Endodermal cell (in vitro differentiated cells): ENCODE results near the gene COL18A1. TPM values are rescaled to one million over a fixed set of nuclear protein-coding genes. Genes with fewer than 3 reads are reported as not detected.
A peak's percentile ranks its signal among the peaks of the same experiment; 100 is the strongest.

Experiments
- DNase-seq: peaks from one replicate; pipeline ENCODE4 v3.0.0-alpha.2; 2017
- H3K27ac ChIP-seq: 2 replicates; pipeline ENCODE4 v1.5.1; 2013; ENCODE audit warnings: mild to moderate bottlenecking, low read depth, low read length, moderate library complexity
- H3K27me3 ChIP-seq: 2 replicates; pipeline ENCODE4 v1.6.1; 2013; ENCODE audit warnings: mild to moderate bottlenecking, low read length, moderate library complexity; ENCODE audit not compliant: insufficient read depth, control insufficient read depth, poor library complexity, severe bottlenecking
- H3K36me3 ChIP-seq: 2 replicates; pipeline ENCODE4 v1.7.0; 2013; ENCODE audit warnings: mild to moderate bottlenecking, low read length, moderate library complexity; ENCODE audit not compliant: control insufficient read depth, insufficient read depth
- H3K4me1 ChIP-seq: one replicate; pipeline ENCODE4 v1.7.0; 2013; ENCODE audit warnings: low read length; ENCODE audit not compliant: control insufficient read depth, insufficient read depth
- H3K4me3 ChIP-seq: 2 replicates; pipeline ENCODE4 v1.5.1; 2013; ENCODE audit warnings: mild to moderate bottlenecking, low read length, moderate library complexity
- H3K9ac ChIP-seq: 2 replicates; pipeline ENCODE4 v1.6.1; 2013; ENCODE audit warnings: mild to moderate bottlenecking, low read length, moderate library complexity; ENCODE audit not compliant: poor library complexity, severe bottlenecking; ENCODE audit errors: extremely low read depth
- H3K9me3 ChIP-seq: 2 replicates; pipeline ENCODE4 v1.6.1; 2013; ENCODE audit warnings: mild to moderate bottlenecking, low read length, moderate library complexity; ENCODE audit not compliant: control insufficient read depth
- H3K27ac Mint-ChIP-seq: 2 replicates; pipeline ENCODE4 v1.8.0; 2020; ENCODE audit warnings: mixed read lengths
- H3K27me3 Mint-ChIP-seq: 2 replicates; pipeline ENCODE4 v1.8.0; 2021; ENCODE audit warnings: mild to moderate bottlenecking, mixed read lengths; ENCODE audit not compliant: insufficient read depth
- H3K36me3 Mint-ChIP-seq: 2 replicates; pipeline ENCODE4 v1.8.0; 2020; ENCODE audit warnings: low read depth, mixed read lengths
- H3K4me1 Mint-ChIP-seq: 2 replicates; pipeline ENCODE4 v1.8.0; 2020; ENCODE audit warnings: mixed read lengths
- H3K4me3 Mint-ChIP-seq: 2 replicates; pipeline ENCODE4 v1.8.0; 2020; ENCODE audit warnings: mild to moderate bottlenecking, moderate library complexity, mixed read lengths
- H3K9me3 Mint-ChIP-seq: 2 replicates; pipeline ENCODE4 v1.8.0; 2020; ENCODE audit warnings: mild to moderate bottlenecking, mixed read lengths
- CTCF ChIP-seq: fragments of 200-600 bp; sonication (generic); conservative IDR thresholded peaks from 2 replicates; pipeline ENCODE4 v1.5.0; 2021; ENCODE audit warnings: antibody characterized with exemption, mild to moderate bottlenecking
- WGBS, 2 experiments: methylation state at CpG; one replicate each; pipeline versions ENCODE4 v1.1.5 to v1.1.7; 2013; ENCODE audit warnings: missing lambda C conversion rate in 2 of 2, mixed read lengths in 1 of 2; ENCODE audit not compliant: insufficient coverage in 1 of 2, insufficient read length in 1 of 2; 5-methylcytosine and 5-hydroxymethylcytosine counted together
- total RNA-seq, 2 donors: library from RNA; stranded (reverse); fragmentation: NEBNext Ultra II Directional in 1 of 2; extraction: Animal tissue kit (Norgen Biotek cat#: 25700) in 1 of 2; gene quantifications; 2 replicates in 1 of 2; 3 replicates in 1 of 2; pipeline ENCODE4 v1.2.1, GENCODE V29; 2021

COL18A1 gene
- total RNA-seq, 2 donors from 2014 or later, result 332 to 398 TPM

DNA sequence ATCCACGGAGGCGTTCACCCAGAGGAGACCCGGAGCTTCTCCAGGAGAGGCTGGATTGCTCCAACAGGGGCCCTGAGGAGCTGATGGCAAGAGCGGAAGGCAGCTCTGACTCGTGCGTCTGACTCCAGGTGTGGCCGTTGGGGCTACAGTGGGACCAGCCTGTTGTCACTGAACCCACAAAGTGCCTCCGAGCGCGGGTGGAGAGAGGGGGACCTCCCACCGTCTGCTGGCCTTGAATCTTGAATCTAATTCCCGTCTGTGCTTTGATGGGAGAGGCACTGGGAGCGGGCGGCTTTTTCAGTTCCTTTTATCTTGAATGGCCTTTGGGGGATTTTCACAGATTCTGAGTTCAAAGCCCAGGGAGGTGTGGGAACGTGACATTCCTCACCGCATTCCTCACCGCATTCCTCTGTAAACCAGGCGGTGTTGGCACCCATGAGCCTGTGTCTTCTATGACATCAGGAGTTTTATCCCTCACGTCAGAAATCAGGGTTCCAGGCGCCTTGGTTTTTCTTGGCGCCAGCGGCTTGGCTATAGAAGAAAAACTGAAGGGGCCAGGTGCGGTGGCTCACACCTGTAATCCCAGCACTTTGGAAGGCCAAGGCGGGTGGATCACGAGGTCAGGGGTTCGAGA is 39.2 kb upstream of the COL18A1 start:
- 59 to 66% methylated on average over 14 to 26 of the region's 26 CpGs for WGBS, 2 experiments
- Histone ChIP-seq H3K27ac (peak overlapping the region; percentile 63), H3K36me3 (no peaks in the 10 kb centered on the region), H3K9ac (peak overlapping the region; percentile 69), H3K27me3 (no peaks in the 10 kb centered on the region), H3K9me3 (no peaks in the 10 kb centered on the region), H3K4me1 (peaks cover 26% of the 10 kb centered on the region), H3K4me3 (no peak overlapping the region)
- Mint-ChIP-seq H3K4me3 (peak overlapping the region; percentile 17), H3K36me3 (no peaks in the 10 kb centered on the region), H3K4me1 (peaks cover 51% of the 10 kb centered on the region), H3K9me3 (no peaks in the 10 kb centered on the region), H3K27me3 (no peaks in the 10 kb centered on the region), H3K27ac (peak overlapping the region; percentile 96)
- DNase-seq, result peak; percentile 90
- no peak for TF ChIP-seq CTCF

DNA sequence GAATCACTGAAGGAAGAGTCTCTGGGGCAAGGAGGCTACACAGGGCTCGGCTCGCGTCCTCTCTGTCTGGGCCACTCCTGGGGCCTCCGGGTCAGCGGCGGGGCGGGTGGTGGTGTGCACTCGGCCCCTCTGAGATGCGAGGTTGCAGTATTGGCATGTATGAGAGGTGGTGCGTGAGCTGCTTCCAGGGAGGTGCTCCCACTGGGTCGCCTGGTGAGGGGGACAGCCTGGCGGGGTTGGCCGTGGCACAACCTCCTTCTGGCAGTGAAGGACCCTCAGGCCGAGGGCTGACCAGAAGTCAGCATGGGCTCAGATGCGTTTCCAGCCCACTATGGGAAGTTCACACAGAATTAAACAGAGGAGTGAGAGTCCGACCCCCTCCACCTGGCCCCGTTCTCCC is 38.5 kb upstream of the COL18A1 start:
- TF ChIP-seq CTCF, result no peak
- no peak for DNase-seq
- Mint-ChIP-seq H3K4me1 (peaks cover 46% of the 10 kb centered on the region), H3K36me3 (no peaks in the 10 kb centered on the region), H3K4me3 (peak overlapping the region; percentile 17), H3K9me3 (no peaks in the 10 kb centered on the region), H3K27ac (peak overlapping the region; percentile 96), H3K27me3 (no peaks in the 10 kb centered on the region)
- Histone ChIP-seq H3K4me1 (peaks cover 24% of the 10 kb centered on the region), H3K27ac (no peak overlapping the region), H3K9ac (peak overlapping the region; percentile 69), H3K27me3 (no peaks in the 10 kb centered on the region), H3K4me3 (no peak overlapping the region), H3K36me3 (no peaks in the 10 kb centered on the region), H3K9me3 (no peaks in the 10 kb centered on the region)
- 94% methylated on average over 11 to 17 of the region's 17 CpGs for WGBS, 2 experiments

GRCh38 chr21:45366931-45367401 is 38.0 kb upstream of the COL18A1 start:
- Histone ChIP-seq H3K27ac (no peak overlapping the region), H3K9ac (peak overlapping the region; percentile 69), H3K9me3 (no peaks in the 10 kb centered on the region), H3K4me3 (no peak overlapping the region), H3K27me3 (no peaks in the 10 kb centered on the region), H3K36me3 (no peaks in the 10 kb centered on the region), H3K4me1 (peaks cover 21% of the 10 kb centered on the region)
- no peaks in the 10 kb centered on the region for H3K9me3 Mint-ChIP-seq
- DNase-seq, result peak; percentile 66
- no peak overlapping the region for H3K4me3 Mint-ChIP-seq
- H3K36me3 Mint-ChIP-seq, result no peaks in the 10 kb centered on the region
- no peaks in the 10 kb centered on the region for H3K27me3 Mint-ChIP-seq
- peak overlapping the region; percentile 96 for H3K27ac Mint-ChIP-seq
- peaks cover 41% of the 10 kb centered on the region for H3K4me1 Mint-ChIP-seq
- 79 to 87% methylated on average over 12 to 14 of the region's 14 CpGs for WGBS, 2 experiments
- TF ChIP-seq CTCF, result no peak
